Astrocyte (in vitro differentiated cells and primary cell): ENCODE results near the gene ABHD16B. TPM values are rescaled to one million over a fixed set of nuclear protein-coding genes. Genes with fewer than 3 reads are reported as not detected.

Experiments
- DNase-seq: peaks from one replicate; pipeline ENCODE4 v3.0.0-alpha.2; 2010; ENCODE audit warnings: low read depth
- FAIRE-seq: peaks from 2 replicates; lab custom pipeline; 2011; peaks lifted over from hg19 to GRCh38; lab: Jason Lieb, UNC
- H2AFZ ChIP-seq: 2 replicates; pipeline ENCODE4 v1.6.0; 2012; ENCODE audit warnings: low read depth, low read length, inconsistent platforms
- H3K27ac ChIP-seq: 2 replicates; pipeline ENCODE4 v1.5.1; 2011; ENCODE audit warnings: low read depth, low read length, inconsistent platforms
- H3K27me3 ChIP-seq: 2 replicates; pipeline ENCODE4 v1.6.0; 2011; ENCODE audit warnings: low read length, inconsistent platforms; ENCODE audit not compliant: insufficient read depth
- H3K36me3 ChIP-seq: 2 replicates; pipeline ENCODE4 v1.5.1; 2011; ENCODE audit warnings: low read length, inconsistent platforms; ENCODE audit not compliant: insufficient read depth
- H3K4me1 ChIP-seq: 2 replicates; pipeline ENCODE4 v1.5.1; 2011; ENCODE audit warnings: low read length, inconsistent platforms; ENCODE audit not compliant: insufficient read depth
- H3K4me2 ChIP-seq: 2 replicates; pipeline ENCODE4 v1.6.0; 2012; ENCODE audit warnings: low read length, inconsistent platforms
- H3K4me3 ChIP-seq: 2 replicates; pipeline ENCODE4 v1.5.1; 2011; ENCODE audit warnings: low read depth, mild to moderate bottlenecking, low read length, inconsistent platforms; ENCODE audit not compliant: insufficient read depth
- H3K79me2 ChIP-seq: 2 replicates; pipeline ENCODE4 v1.6.0; 2012; ENCODE audit warnings: mild to moderate bottlenecking, low read length, inconsistent platforms; ENCODE audit not compliant: insufficient read depth
- H3K9ac ChIP-seq: 2 replicates; pipeline ENCODE4 v1.6.0; 2012; ENCODE audit warnings: mild to moderate bottlenecking, low read length, inconsistent platforms
- H3K9me3 ChIP-seq: 2 replicates; pipeline ENCODE4 v1.5.1; 2012; ENCODE audit warnings: low read depth, mild to moderate bottlenecking, low read length, inconsistent platforms; ENCODE audit not compliant: insufficient read depth
- H4K20me1 ChIP-seq: 2 replicates; pipeline ENCODE4 v1.6.0; 2012; ENCODE audit warnings: low read length, inconsistent platforms; ENCODE audit not compliant: insufficient read depth
- H3K27ac Mint-ChIP-seq: one replicate; pipeline ENCODE4 v1.8.0; 2021; ENCODE audit warnings: mild to moderate bottlenecking, mixed read lengths; ENCODE audit not compliant: unreplicated experiment
- H3K27me3 Mint-ChIP-seq: one replicate; pipeline ENCODE4 v1.8.0; 2021; ENCODE audit warnings: low read depth, mixed read lengths; ENCODE audit not compliant: unreplicated experiment
- H3K36me3 Mint-ChIP-seq: one replicate; pipeline ENCODE4 v1.8.0; 2021; ENCODE audit warnings: low read depth, mixed read lengths; ENCODE audit not compliant: unreplicated experiment
- H3K4me1 Mint-ChIP-seq: one replicate; pipeline ENCODE4 v1.8.0; 2021; ENCODE audit warnings: low read depth, mixed read lengths; ENCODE audit not compliant: unreplicated experiment
- H3K4me3 Mint-ChIP-seq: one replicate; pipeline ENCODE4 v1.8.0; 2021; ENCODE audit warnings: mild to moderate bottlenecking, moderate library complexity, mixed read lengths; ENCODE audit not compliant: unreplicated experiment
- H3K9me3 Mint-ChIP-seq: one replicate; pipeline ENCODE4 v1.8.0; 2021; ENCODE audit warnings: mild to moderate bottlenecking, mixed read lengths; ENCODE audit not compliant: unreplicated experiment
- CTCF ChIP-seq: IDR thresholded peaks from 2 replicates; pipeline ENCODE4 v1.5.1; 2011; ENCODE audit warnings: low read depth, mild to moderate bottlenecking, inconsistent platforms, low read length, moderate library complexity; ENCODE audit not compliant: insufficient read depth
- EZH2 ChIP-seq: IDR thresholded peaks from 2 replicates; pipeline ENCODE4 v1.6.1; 2012; ENCODE audit warnings: mild to moderate bottlenecking, low read length, inconsistent platforms; ENCODE audit not compliant: insufficient read depth
- total RNA-seq: library from RNA; stranded (reverse); gene quantifications from 2 replicates; pipeline ENCODE4 v1.2.1, GENCODE V29; 2021

The ABHD16B gene
- total RNA-seq, 1 donor from 2014 or later = not detected

- DNase-seq (no peak), FAIRE-seq (no peak)
- no peaks in the 10 kb centered on the region for H3K27me3 ChIP-seq
- Mint-ChIP-seq H3K36me3 (peaks cover 13% of the 10 kb centered on the region), H3K27ac (no peak overlapping the region), H3K4me3 (no peak overlapping the region), H3K4me1 (no peaks in the 10 kb centered on the region), H3K27me3 (no peaks in the 10 kb centered on the region), H3K9me3 (no peaks in the 10 kb centered on the region)
- H3K4me3 ChIP-seq = no peak overlapping the region
- H3K79me2 ChIP-seq = peaks cover 73% of the 10 kb centered on the region
- no peak overlapping the region for H3K9ac ChIP-seq
- H3K27ac ChIP-seq = no peak overlapping the region
- peaks cover 79% of the 10 kb centered on the region for H4K20me1 ChIP-seq
- no peaks in the 10 kb centered on the region for H3K4me1 ChIP-seq
- H3K36me3 ChIP-seq = peaks cover 13% of the 10 kb centered on the region
- H3K9me3 ChIP-seq = no peaks in the 10 kb centered on the region
- H3K4me2 ChIP-seq = no peak overlapping the region
- TF ChIP-seq EZH2 (no peak), CTCF (no peak)
- no peak overlapping the region for H2AFZ ChIP-seq
Measured at GRCh38 chr20:63881451-63882226, 20.3 kb downstream of the ABHD16B start.

- Histone ChIP-seq H3K4me1 (no peaks in the 10 kb centered on the region), H4K20me1 (peaks cover 82% of the 10 kb centered on the region), H3K27me3 (no peaks in the 10 kb centered on the region), H3K79me2 (peaks cover 75% of the 10 kb centered on the region), H3K36me3 (peaks cover 14% of the 10 kb centered on the region), H3K27ac (no peak overlapping the region), H3K9me3 (no peaks in the 10 kb centered on the region), H3K4me2 (no peak overlapping the region), H3K9ac (no peak overlapping the region), H2AFZ (no peak overlapping the region), H3K4me3 (no peak overlapping the region)
- TF ChIP-seq CTCF = no peak
- TF ChIP-seq EZH2 = no peak
- Mint-ChIP-seq H3K36me3 (peaks cover 16% of the 10 kb centered on the region), H3K4me1 (no peaks in the 10 kb centered on the region), H3K9me3 (no peaks in the 10 kb centered on the region), H3K4me3 (no peak overlapping the region), H3K27ac (no peak overlapping the region), H3K27me3 (no peaks in the 10 kb centered on the region)
- no peak for FAIRE-seq
- no peak for DNase-seq
Measured at GRCh38 chr20:63882257-63883200, 21.2 kb downstream of the ABHD16B start.
